Panc1 (cell line): ENCODE data around the gene BORCS8. TPM values are rescaled to one million over a fixed set of nuclear protein-coding genes. Genes with fewer than 3 reads are reported as not detected.

Experiments used
- total RNA-seq: library from RNA; stranded (reverse); gene quantifications from one replicate; pipeline ENCODE4 v1.2.1, GENCODE V29; 2021; ENCODE audit not compliant: unreplicated experiment

The BORCS8 gene
- total RNA-seq, 1 experiment from 2014 or later, result 37.8 TPM

Other genes with a start within 250 kb of the BORCS8 start
- gene SUGP2, start 158.6 kb downstream of the BORCS8 start, total RNA-seq, result 112 TPM
- 51.4 TPM for gene ARMC6, start 158.5 kb downstream of the BORCS8 start, total RNA-seq
- gene SLC25A42, start 128.2 kb downstream of the BORCS8 start, total RNA-seq, result 2.6 TPM
- gene TMEM161A, start 53.7 kb downstream of the BORCS8 start, total RNA-seq, result 26.7 TPM
- 1.1 TPM for gene MEF2B, start 21.9 kb downstream of the BORCS8 start, total RNA-seq
- gene RFXANK, start 106 bp upstream of the BORCS8 start, total RNA-seq, result 92.3 TPM
- 42.1 TPM for gene NR2C2AP, start 11.3 kb upstream of the BORCS8 start, total RNA-seq
- gene NCAN, start 19.8 kb upstream of the BORCS8 start, total RNA-seq, result 0.15 TPM
- 2.7 TPM for gene TM6SF2, start 81.1 kb upstream of the BORCS8 start, total RNA-seq
- 41.5 TPM for gene SUGP1, start 128.4 kb upstream of the BORCS8 start, total RNA-seq
- 38.0 TPM for gene MAU2, start 128.7 kb upstream of the BORCS8 start, total RNA-seq
- gene GATAD2A, start 213.5 kb upstream of the BORCS8 start, total RNA-seq, result 99.6 TPM